ENCODE data around the gene GLRA3.
A peak's percentile ranks its signal among the peaks of the same experiment; 100 is the strongest.
"Not testable (repeated sequence)": the region's sequence is repeated elsewhere in the genome, so short reads cannot be mapped to it uniquely, and the experiment has no call there.

Gene GLRA3

GRCh38 chr4:174808836-174809235 lies 20.2 kb downstream of the GLRA3 start:
- no peak for FAIRE-seq

DNA sequence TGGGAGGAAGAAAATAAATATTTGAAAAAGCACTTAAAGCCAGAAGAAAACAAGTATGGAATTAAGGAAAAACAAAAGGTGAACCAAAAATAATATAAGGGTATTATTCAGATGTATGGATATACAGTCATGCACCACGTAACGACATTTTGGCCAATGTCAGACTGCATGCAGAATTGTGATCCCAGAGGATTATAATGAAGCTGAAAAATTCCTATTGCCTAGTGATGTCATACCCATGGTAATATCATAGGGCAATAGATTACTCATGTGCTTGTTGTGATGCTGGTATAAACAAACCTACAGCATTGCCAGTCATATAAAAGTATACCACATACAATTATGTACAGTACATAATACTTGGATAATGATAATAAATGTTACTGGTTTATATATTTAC lies 20.9 kb downstream of the GLRA3 start:
- FAIRE-seq = no peak

GRCh38 chr4:174805746-174806145 lies 23.3 kb downstream of the GLRA3 start:
- no peak for FAIRE-seq

DNA sequence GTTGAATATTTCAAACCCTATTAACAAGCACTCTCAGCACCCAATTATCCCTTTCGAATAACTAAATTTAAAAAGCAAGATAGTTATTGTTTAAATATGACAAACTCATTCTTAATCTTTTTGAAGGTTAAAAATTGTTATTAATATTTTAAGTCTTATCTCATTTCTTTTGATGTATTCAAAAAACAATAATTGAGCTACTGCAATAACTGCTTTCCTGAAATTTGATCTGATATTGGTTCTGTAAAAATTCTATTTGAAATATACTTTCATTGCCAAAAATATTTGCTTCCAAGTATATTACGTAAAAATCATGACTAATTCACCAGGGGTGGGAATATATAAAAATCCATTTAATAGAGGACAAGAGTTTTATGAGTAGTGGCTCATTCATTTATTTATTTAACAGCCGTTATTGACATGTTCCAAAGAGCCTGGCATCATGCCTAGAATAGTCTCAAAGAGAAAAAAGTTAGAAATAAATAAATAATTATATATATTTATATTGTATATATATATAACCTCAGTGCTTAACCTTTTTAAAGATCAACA lies 34.4 kb downstream of the GLRA3 start:
- FAIRE-seq = no peak

GRCh38 chr4:174789657-174790056 lies 39.4 kb downstream of the GLRA3 start:
- FAIRE-seq = no peak

DNA sequence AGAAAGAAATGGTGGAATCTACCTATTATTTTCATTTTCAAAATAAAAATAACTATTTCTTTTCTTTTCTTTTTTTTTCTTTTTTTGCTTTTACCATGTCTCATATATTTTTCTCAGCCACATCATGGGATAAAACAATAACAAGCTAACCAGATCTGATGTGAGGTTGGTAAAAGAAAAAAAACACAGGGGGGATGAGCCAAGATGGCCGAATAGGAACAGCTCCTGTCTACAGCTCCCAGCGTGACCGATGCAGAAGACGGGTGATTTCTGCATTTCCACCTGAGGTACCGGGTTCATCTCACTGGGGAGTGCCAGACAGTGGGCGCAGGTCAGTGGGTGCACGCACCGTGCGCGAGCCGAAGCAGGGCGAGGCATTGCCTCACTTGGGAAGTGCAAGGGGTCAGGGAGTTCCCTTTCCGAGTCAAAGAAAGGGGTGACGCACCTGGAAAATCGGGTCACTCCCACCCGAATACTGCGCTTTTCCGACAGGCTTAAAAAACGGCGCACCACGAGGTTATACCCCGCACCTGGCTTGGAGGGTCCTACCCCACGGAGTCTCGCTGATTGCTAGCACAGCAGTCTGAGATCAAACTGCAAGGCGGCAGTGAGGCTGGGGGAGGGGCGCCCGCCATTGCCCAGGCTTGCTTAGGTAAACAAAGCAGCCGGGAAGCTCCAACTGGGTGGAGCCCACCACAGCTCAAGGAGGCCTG lies 50.6 kb downstream of the GLRA3 start:
- FAIRE-seq = not testable (repeated sequence)

GRCh38 chr4:174775366-174775765 lies 53.7 kb downstream of the GLRA3 start:
- no peak for FAIRE-seq

- FAIRE-seq = peak; percentile 95
Measured at GRCh38 chr4:174764105-174764729, 64.8 kb downstream of the GLRA3 start.

- FAIRE-seq = no peak
Measured at GRCh38 chr4:174763454-174764104, 65.5 kb downstream of the GLRA3 start.

GRCh38 chr4:174761451-174761850 lies 67.6 kb downstream of the GLRA3 start:
- FAIRE-seq = no peak

- no peak for FAIRE-seq
Measured at GRCh38 chr4:174757736-174758135, 71.3 kb downstream of the GLRA3 start.

GRCh38 chr4:174753021-174753420 lies 76.0 kb downstream of the GLRA3 start:
- no peak for FAIRE-seq

GRCh38 chr4:174752026-174752425 lies 77.0 kb downstream of the GLRA3 start:
- no peak for FAIRE-seq

GRCh38 chr4:174749091-174749490 lies 80.0 kb downstream of the GLRA3 start:
- FAIRE-seq = no peak

GRCh38 chr4:174746710-174747109 lies 82.3 kb downstream of the GLRA3 start:
- FAIRE-seq = no peak

- FAIRE-seq = no peak
Measured at GRCh38 chr4:174742561-174742960, 86.5 kb downstream of the GLRA3 start.

- no peak for FAIRE-seq
Measured at GRCh38 chr4:174739576-174739975, 89.5 kb downstream of the GLRA3 start.

DNA sequence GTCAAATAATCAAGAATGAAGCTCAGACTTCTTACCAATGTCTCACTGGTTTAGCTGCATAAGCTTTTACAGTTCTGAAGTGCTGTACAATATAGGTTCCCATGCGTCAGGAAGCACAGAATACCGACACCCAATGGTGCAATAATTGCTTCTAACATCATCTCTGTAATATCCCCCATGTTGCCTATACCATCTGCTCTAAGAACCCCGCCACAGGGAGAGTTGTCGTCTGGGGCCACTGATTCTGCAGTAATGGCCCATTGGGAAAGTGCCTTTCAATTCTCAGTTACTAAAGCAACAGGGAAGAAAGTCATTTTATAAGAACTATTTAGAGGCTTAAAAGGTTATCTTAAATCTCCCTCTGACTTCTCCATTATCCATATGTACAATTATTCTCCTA lies 94.9 kb downstream of the GLRA3 start:
- FAIRE-seq = no peak

GRCh38 chr4:174717828-174718227 lies 111.2 kb downstream of the GLRA3 start:
- FAIRE-seq = no peak

DNA sequence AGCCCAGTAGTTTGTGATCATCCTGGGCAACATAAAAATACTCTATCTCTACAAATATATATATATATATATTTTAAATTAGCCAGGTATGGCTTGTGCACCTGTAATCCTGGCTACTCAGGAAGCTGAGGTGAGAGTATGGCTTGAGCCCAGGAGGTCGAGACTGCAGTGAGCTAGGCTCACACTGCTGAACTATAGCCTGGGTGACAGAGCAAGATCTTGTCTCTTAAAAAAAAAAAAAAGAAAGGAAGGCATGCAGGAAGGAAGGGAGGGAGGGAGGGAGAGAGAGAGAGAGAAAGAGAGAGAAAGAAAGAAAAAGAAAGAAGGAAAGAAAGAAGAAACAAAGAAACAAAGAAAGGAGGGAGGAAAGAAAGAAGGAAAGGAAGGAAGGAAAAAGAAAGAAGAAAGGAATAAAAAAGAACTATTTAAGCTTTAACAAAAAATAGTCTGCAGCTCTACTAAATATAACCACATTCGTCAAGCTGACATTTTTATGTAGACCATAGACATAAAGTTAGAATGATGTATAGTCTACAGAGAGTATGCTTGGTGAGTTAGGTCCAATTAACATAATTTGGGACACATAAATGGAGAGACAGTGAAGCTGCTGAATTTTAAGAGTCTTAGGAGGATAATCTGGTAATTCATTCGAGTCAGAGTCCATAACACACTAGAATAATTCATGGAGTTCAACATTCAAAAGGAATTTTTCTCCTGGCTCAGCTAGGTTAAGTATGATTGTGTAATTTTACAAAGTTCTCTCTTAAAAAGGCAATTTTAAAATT lies 111.9 kb downstream of the GLRA3 start:
- FAIRE-seq = no peak

GRCh38 chr4:174714393-174715211 lies 114.4 kb downstream of the GLRA3 start:
- peak; percentile 60 for FAIRE-seq

DNA sequence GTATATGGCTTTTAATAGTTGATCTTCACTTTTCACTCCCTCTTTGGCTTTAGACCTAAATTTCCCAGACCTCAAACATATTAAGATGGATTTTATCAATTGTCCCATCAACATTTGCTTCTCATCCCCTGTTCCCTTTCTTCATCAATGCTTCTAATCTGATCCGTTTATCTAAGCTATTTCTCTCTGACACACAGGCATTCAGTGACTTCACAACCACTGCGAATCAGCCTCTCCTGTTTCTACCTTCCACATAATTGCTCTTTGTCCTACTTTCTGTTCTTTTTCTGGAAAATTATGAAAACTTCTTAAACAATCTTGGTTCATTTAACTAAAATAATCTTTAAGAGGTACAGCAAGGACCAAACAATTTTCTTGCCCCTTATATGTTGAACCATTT lies 115.2 kb downstream of the GLRA3 start:
- no peak for FAIRE-seq
